A549 (cell line): ENCODE measurements around the gene ZRANB1. TPM values are rescaled to one million over a fixed set of nuclear protein-coding genes. Genes with fewer than 3 reads are reported as not detected.

Experiments used
- ATAC-seq, 2 experiments: fragments of 200-7000 bp in 1 of 2; fragments of >200 bp in 1 of 2; cut with Nextera tagmentation in 1 of 2; cut with Tn5 transposase in 1 of 2; 3 replicates each; pipeline versions ENCODE4 v1.8.0 to v1.9.1; 2018 to 2020; ENCODE audit warnings: mild to moderate bottlenecking in 1 of 2, moderate library complexity in 1 of 2
- CTCF ChIA-PET: fragments of 300-600 bp; sonication (Branson Sonifier 250); formaldehyde crosslinking; extraction: SDS; loops from one replicate; lab custom pipeline; 2021; ENCODE audit warnings: antibody characterized with exemption, inconsistent platforms; lab: Yijun Ruan, JAX
- POLR2A ChIA-PET: fragments of 350-600 bp; formaldehyde crosslinking; extraction: SDS; loops from one replicate; lab custom pipeline; 2021; ENCODE audit warnings: antibody characterized with exemption, inconsistent platforms; lab: Yijun Ruan, JAX
- DNase-seq, 2 experiments: peaks; one replicate each; pipeline versions ENCODE4 v3.0.0 to v3.0.0-alpha.2; 2011 to 2016; ENCODE audit warnings: low read depth in 1 of 2, low spot score in 1 of 2
- FAIRE-seq: peaks from 2 replicates; lab custom pipeline; 2011; peaks lifted over from hg19 to GRCh38; lab: Jason Lieb, UNC
- H3K27ac ChIP-seq, 2 experiments: fragments of >200 bp; sonication (Bioruptor Twin); formaldehyde crosslinking; 3 replicates each; pipeline ENCODE4 v1.5.1; 2016 to 2017
- H3K4me1 ChIP-seq: fragments of >200 bp; sonication (Bioruptor Twin); formaldehyde crosslinking; 3 replicates; pipeline ENCODE4 v1.6.1; 2016
- H3K4me2 ChIP-seq: fragments of >200 bp; sonication (Bioruptor Twin); formaldehyde crosslinking; 3 replicates; pipeline ENCODE4 v1.6.1; 2016
- H3K4me3 ChIP-seq: fragments of >200 bp; sonication (Bioruptor Twin); formaldehyde crosslinking; 3 replicates; pipeline ENCODE4 v1.5.1; 2016
- H3K9me3 ChIP-seq: fragments of >200 bp; sonication (Bioruptor Twin); formaldehyde crosslinking; 3 replicates; pipeline ENCODE4 v1.6.1; 2016
- CEBPB ChIP-seq, 2 experiments: fragments of >200 bp in 1 of 2; sonication (Bioruptor Twin) in 1 of 2; formaldehyde crosslinking in 1 of 2; IDR thresholded peaks; 2 replicates each; pipeline ENCODE4 v1.6.1; 2012 to 2016
- FOSL2 ChIP-seq, 2 experiments: fragments of 450-650 bp in 1 of 2; fragments of >200 bp in 1 of 2; sonication (Bioruptor Twin) in 1 of 2; formaldehyde crosslinking; IDR thresholded peaks; 2 replicates each; pipeline versions ENCODE4 v1.5.0 to v1.6.1; 2016 to 2020; ENCODE audit warnings: mild to moderate bottlenecking in 1 of 2, moderate library complexity in 1 of 2
- FOXS1 ChIP-seq: fragments of 250-450 bp; sonication (Bioruptor Pico); IDR thresholded peaks from 2 replicates; pipeline ENCODE4 v1.5.0; 2020; ENCODE audit warnings: mild to moderate bottlenecking, moderate library complexity
- GATA3 ChIP-seq: IDR thresholded peaks from 2 replicates; pipeline ENCODE4 v1.6.1; 2012; ENCODE audit warnings: borderline replicate concordance
- HEYL ChIP-seq: fragments of 250-450 bp; sonication (Bioruptor Pico); IDR thresholded peaks from 2 replicates; pipeline ENCODE4 v1.8.0; 2021; ENCODE audit warnings: mild to moderate bottlenecking, moderate library complexity
- HOXA7 ChIP-seq: fragments of 250-450 bp; sonication (Bioruptor Pico); IDR thresholded peaks from 2 replicates; pipeline ENCODE4 v1.5.0; 2020; ENCODE audit warnings: mild to moderate bottlenecking, moderate library complexity
- HOXB5 ChIP-seq: fragments of 250-450 bp; sonication (Bioruptor Pico); IDR thresholded peaks from 2 replicates; pipeline ENCODE4 v1.5.0; 2020; ENCODE audit warnings: mild to moderate bottlenecking, moderate library complexity
- JUN ChIP-seq, 2 experiments: fragments of >200 bp; sonication (Bioruptor Twin); formaldehyde crosslinking; IDR thresholded peaks; 2 replicates in 1 of 2; 3 replicates in 1 of 2; pipeline ENCODE4 v1.6.1; 2016 to 2017
- MAFK ChIP-seq: fragments of 450-650 bp; IDR thresholded peaks from 2 replicates; pipeline ENCODE4 v1.6.1; 2014; ENCODE audit not compliant: partially characterized antibody
- POLR2A ChIP-seq: IDR thresholded peaks from 2 replicates; pipeline ENCODE4 v1.6.1; 2012; ENCODE audit warnings: mild to moderate bottlenecking, low read length
- RARB ChIP-seq: fragments of 250-450 bp; sonication (Bioruptor Pico); IDR thresholded peaks from 2 replicates; pipeline ENCODE4 v1.8.0; 2021; ENCODE audit warnings: mild to moderate bottlenecking, moderate library complexity
- WGBS: methylation state at CpG from one replicate; pipeline ENCODE4 v1.1.6; 2017; ENCODE audit errors: missing lambda C conversion rate; 5-methylcytosine and 5-hydroxymethylcytosine counted together
- polyA plus RNA-seq, 4 experiments: library from polyadenylated mRNA; depleted of rRNA in 3 of 4; stranded (reverse); fragments of >200 nt; fragmentation: RNase III in 1 of 4; extraction: RNeasy Plus Mini Kit Qiagen cat#74134 plus additional on column Dnase treatment in 1 of 4; gene quantifications; 2 replicates in 3 of 4; 3 replicates in 1 of 4; pipeline ENCODE4 v1.2.3, GENCODE V29; 2011 to 2017
- small RNA-seq, 6 experiments: library from RNA; depleted of rRNA; stranded (forward); fragments of <200 nt; gene quantifications; one replicate each; pipeline ENCODE3, GENCODE V24; 2012
- TF ChIP-seq, protein P1 (sequence below): fragments of 450-650 bp; IDR thresholded peaks from 2 replicates; pipeline ENCODE4 v1.6.1; 2014; ENCODE audit warnings: antibody characterized with exemption
- TF ChIP-seq, protein P2 (sequence below): fragments of >200 bp; sonication (Bioruptor Twin); formaldehyde crosslinking; IDR thresholded peaks from 3 replicates; pipeline ENCODE4 v1.6.1; 2016
- TF ChIP-seq, protein P3 (sequence below): IDR thresholded peaks from 2 replicates; pipeline ENCODE4 v1.6.1; 2012

ZRANB1 gene
- polyA plus RNA-seq, 2 of the 4 experiments (the other 2 are of a cell fraction) = 8.0 to 19.5 TPM

DNA sequence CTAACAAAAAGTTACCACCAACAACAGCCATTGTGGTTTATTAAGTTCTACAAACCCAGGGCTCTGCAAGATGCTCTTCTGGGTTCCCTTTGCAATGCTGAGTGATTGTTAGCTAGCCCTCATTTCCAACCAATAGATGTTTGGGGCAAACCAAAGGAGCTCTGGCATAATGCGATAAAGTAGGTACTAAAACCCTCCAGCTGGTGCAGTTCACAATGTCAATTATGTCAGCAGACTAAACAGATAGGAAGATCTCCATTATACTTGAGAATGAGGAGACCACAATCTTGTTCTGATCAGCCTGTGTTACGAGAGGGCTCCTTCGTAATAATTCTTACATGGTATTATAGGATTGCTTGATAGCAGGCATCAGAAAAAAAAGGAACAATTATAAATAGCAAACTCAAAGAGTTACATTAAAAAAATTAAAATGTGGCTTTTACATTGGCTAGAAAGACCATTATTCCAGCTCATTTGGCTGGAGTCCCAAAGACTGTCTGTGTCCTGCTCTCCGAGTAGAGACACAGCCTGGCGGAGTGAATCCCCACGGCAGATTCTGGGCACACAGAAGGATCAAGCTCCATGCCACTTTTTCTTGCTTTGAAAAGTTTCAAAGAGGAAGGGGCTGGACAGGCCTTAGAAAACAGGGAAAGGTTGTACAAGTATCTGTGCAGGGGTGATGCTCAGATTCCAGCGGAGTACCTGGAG, 93.8 kb downstream of the ZRANB1 start:
- ChIA-PET POLR2A (interaction anchor here (0.6 kb wide), 1 partner anchor 659 kb away, joined by 3 read pairs; no protein-coding TSS in a partner anchor), CTCF (interaction anchor here (0.6 to 4.2 kb wide), 5 partner anchors 9 to 942 kb away, joined by 3 to 39 read pairs (median 3); partner anchors contain the start of gene CHST15)
- ATAC-seq (no peak), DNase-seq (no peak), FAIRE-seq (no peak)
- H3K9me3 ChIP-seq = no peaks in the 10 kb centered on the region
- H3K4me2 ChIP-seq = peak overlapping the region; percentile 46
- peaks cover 55% of the 10 kb centered on the region for H3K4me1 ChIP-seq
- peak overlapping the region; percentile 92 to 95 for H3K27ac ChIP-seq
- WGBS = 95% methylated on average over 7 of the region's 7 CpGs
- TF ChIP-seq, protein P1, sequence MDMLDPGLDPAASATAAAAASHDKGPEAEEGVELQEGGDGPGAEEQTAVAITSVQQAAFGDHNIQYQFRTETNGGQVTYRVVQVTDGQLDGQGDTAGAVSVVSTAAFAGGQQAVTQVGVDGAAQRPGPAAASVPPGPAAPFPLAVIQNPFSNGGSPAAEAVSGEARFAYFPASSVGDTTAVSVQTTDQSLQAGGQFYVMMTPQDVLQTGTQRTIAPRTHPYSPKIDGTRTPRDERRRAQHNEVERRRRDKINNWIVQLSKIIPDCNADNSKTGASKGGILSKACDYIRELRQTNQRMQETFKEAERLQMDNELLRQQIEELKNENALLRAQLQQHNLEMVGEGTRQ = no peak
- TF ChIP-seq FOXS1 (CRISPR knock-in tag) (no peak), HOXA7 (CRISPR knock-in tag) (no peak), RARB (CRISPR knock-in tag) (no peak), GATA3 (no peak)
- TF ChIP-seq, protein P2, sequence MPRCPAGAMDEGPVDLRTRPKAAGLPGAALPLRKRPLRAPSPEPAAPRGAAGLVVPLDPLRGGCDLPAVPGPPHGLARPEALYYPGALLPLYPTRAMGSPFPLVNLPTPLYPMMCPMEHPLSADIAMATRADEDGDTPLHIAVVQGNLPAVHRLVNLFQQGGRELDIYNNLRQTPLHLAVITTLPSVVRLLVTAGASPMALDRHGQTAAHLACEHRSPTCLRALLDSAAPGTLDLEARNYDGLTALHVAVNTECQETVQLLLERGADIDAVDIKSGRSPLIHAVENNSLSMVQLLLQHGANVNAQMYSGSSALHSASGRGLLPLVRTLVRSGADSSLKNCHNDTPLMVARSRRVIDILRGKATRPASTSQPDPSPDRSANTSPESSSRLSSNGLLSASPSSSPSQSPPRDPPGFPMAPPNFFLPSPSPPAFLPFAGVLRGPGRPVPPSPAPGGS = no peak
- H3K4me3 ChIP-seq = no peak overlapping the region

DNA sequence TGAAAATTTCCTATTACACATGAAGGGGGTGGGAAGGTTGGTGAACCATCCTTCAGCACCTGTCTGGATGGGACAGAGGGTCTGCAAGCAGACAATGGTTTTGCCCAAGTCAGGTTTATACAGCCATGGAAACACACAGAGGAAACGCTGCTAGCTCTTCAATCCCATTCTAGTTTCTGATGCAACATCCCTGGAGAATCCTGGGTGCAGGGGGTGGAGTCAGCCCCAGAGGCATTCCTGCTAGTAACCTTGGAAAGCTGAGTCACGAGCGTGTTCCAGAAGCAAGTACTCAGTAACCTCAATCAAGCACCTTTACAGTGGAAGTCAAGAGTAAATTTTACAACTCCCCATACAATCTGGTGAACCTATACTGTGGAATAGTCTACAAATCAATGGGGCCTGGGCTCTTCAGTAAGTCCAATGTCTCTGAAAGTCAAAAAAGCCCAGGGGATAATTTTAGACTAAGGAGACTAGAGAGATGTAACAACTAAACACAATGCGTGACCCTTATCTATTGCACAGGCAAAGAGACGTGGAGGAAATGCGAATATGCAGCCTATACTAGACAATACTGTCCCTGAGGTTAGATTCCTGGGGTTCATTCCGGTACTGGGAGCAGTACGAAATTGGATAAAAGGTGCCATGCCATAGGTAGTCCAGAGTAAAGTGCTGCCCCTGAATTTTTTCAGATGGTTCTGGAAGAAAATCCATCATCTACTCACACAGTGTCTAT, 95.4 kb downstream of the ZRANB1 start:
- peak overlapping the region; percentile 75 for H3K4me2 ChIP-seq
- ChIA-PET POLR2A (interaction anchor here (1.5 kb wide), 1 partner anchor 8 kb away, joined by 5 read pairs; no protein-coding TSS in a partner anchor), CTCF (interaction anchor here (0.7 to 4.2 kb wide), 4 partner anchors 9 to 465 kb away, joined by 3 to 39 read pairs (median 6); no protein-coding TSS in a partner anchor)
- H3K27ac ChIP-seq = peak overlapping the region; percentile 92 to 95
- ATAC-seq (peak; percentile 81 to 85), DNase-seq (peak; percentile 81 to 91), FAIRE-seq (peak; percentile 36)
- peaks cover 66% of the 10 kb centered on the region for H3K4me1 ChIP-seq
- H3K9me3 ChIP-seq = no peaks in the 10 kb centered on the region
- TF ChIP-seq CEBPB (IDR thresholded peaks at IDR 0.05) (peak; percentile 47 to 78; a peak in 3 of 4 replicates), POLR2A (no peak), HEYL (no peak), MAFK (peak; percentile 58), JUN (IDR thresholded peaks at IDR 0.05) (peak in 1 of 2 experiments; percentile 59; a peak in 3 of 5 replicates), FOSL2 (IDR thresholded peaks at IDR 0.05) (0 out of 2 replicates have a peak, but pooled peaks have one; percentile 11), FOSL2 (CRISPR knock-in tag; IDR thresholded peaks at IDR 0.05) (peak; percentile 61), HOXB5 (CRISPR knock-in tag) (no peak)
- TF ChIP-seq, protein P3, sequence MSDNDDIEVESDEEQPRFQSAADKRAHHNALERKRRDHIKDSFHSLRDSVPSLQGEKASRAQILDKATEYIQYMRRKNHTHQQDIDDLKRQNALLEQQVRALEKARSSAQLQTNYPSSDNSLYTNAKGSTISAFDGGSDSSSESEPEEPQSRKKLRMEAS = peak; percentile 24; the same call in 1 of the 2 replicates
- H3K4me3 ChIP-seq = no peak overlapping the region; the same call in 2 of the 3 replicates
- WGBS = 48% methylated on average over 8 of the region's 8 CpGs

Small RNA genes lying within 50 kb of the gene (small RNA-seq; reads per million reads assigned to genes)
- gene MIR4296 = 0 reads per million in 6 experiments

Other genes starting within 250 kb of the ZRANB1 start
- gene FAM53B, start 197.7 kb upstream of the ZRANB1 start, polyA plus RNA-seq (2011; rRNA removed) = 5.1 and 6.3 TPM in 2 replicates
- 8.2 to 8.5 TPM (median 8.2 TPM) in 3 replicates for gene FAM53B, start 197.7 kb upstream of the ZRANB1 start, polyA plus RNA-seq (2017; fragmentation: RNase III; extraction: RNeasy Plus Mini Kit Qiagen cat#74134 plus additional on column Dnase treatment)
- 21.5 and 28.1 TPM in 2 replicates for gene EEF1AKMT2, start 150.2 kb upstream of the ZRANB1 start, polyA plus RNA-seq (2011; rRNA removed)
- 23.4 to 27.8 TPM (median 23.5 TPM) in 3 replicates for gene EEF1AKMT2, start 150.2 kb upstream of the ZRANB1 start, polyA plus RNA-seq (2017; fragmentation: RNase III; extraction: RNeasy Plus Mini Kit Qiagen cat#74134 plus additional on column Dnase treatment)
- gene ABRAXAS2, start 140.3 kb upstream of the ZRANB1 start, polyA plus RNA-seq (2011; rRNA removed) = 17.9 and 25.9 TPM in 2 replicates
- gene ABRAXAS2, start 140.3 kb upstream of the ZRANB1 start, polyA plus RNA-seq (2017; fragmentation: RNase III; extraction: RNeasy Plus Mini Kit Qiagen cat#74134 plus additional on column Dnase treatment) = 15.1 to 16.1 TPM (median 15.9 TPM) in 3 replicates
- gene CTBP2, start 218.4 kb downstream of the ZRANB1 start, polyA plus RNA-seq (2011; rRNA removed) = 77.2 and 78.9 TPM in 2 replicates
- 74.9 to 82.4 TPM (median 77.0 TPM) in 3 replicates for gene CTBP2, start 218.4 kb downstream of the ZRANB1 start, polyA plus RNA-seq (2017; fragmentation: RNase III; extraction: RNeasy Plus Mini Kit Qiagen cat#74134 plus additional on column Dnase treatment)